Upper lobe of left lung (tissue), 4 donors: ENCODE data around the gene GNG7.

Experiments used
- CTCF ChIP-seq, 6 experiments: fragments of 450-650 bp in 4 of 6; fragments of 200-600 bp in 2 of 6; sonication (generic) in 2 of 6; IDR thresholded peaks; one replicate each; pipeline ENCODE4 v1.5.1; 2016 to 2019; ENCODE audit warnings: antibody characterized with exemption in 6 of 6
- EP300 ChIP-seq, 4 donors: sonication (generic); formaldehyde crosslinking; IDR thresholded peaks; one replicate each; pipeline ENCODE4 v1.5.1; 2017; ENCODE audit warnings: antibody characterized with exemption in 4 of 4, control low read depth in 2 of 4
- POLR2A ChIP-seq, 4 donors: fragments of 450-650 bp; IDR thresholded peaks; one replicate each; pipeline ENCODE4 v1.5.1; 2016 to 2017; ENCODE audit warnings: antibody characterized with exemption in 4 of 4, mild to moderate bottlenecking in 2 of 4
- POLR2AphosphoS5 ChIP-seq, 2 donors: sonication (generic); formaldehyde crosslinking; IDR thresholded peaks; one replicate each; pipeline ENCODE4 v1.5.1; 2017; ENCODE audit warnings: antibody characterized with exemption in 2 of 2

DNA sequence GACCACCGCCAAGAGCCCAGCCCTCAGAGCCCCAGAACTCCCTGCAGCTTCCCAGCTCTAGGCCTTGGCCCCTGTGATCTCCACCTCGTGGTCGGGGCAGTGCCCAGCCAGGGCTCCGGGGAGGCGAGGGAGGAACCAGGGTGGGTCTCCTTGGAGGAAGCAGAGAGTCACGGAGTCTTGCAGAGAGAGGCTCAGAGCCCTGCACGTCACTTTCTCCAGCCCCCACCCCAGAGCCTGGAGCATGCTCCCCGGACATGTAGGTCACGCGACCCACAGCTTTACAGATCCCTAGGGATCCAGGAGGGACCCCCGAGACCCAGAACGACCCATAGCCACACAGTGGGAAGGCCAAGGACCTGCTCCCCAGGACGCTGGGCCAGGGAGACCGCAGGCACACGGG lies 214.7 kb downstream of the GNG7 start:
- TF ChIP-seq POLR2A (IDR thresholded peaks at IDR 0.05) (no peak), CTCF (IDR thresholded peaks at IDR 0.05) (no peak), EP300 (IDR thresholded peaks at IDR 0.05) (no peak), POLR2AphosphoS5 (IDR thresholded peaks at IDR 0.05) (no peak)
